AG04450 (cell line): ENCODE measurements around the gene ANGEL2. TPM values are rescaled to one million over a fixed set of nuclear protein-coding genes. Genes with fewer than 3 reads are reported as not detected.

ENCODE experiments used
- CTCF ChIA-PET: fragments of 300-600, 350-600 bp; formaldehyde crosslinking; extraction: SDS; loops from one replicate; lab custom pipeline; 2022; ENCODE audit warnings: antibody characterized with exemption, inconsistent platforms; lab: Charles Lee
- POLR2A ChIA-PET: fragments of 350-600 bp; formaldehyde crosslinking; extraction: SDS; loops from one replicate; lab custom pipeline; 2021; ENCODE audit warnings: antibody characterized with exemption, inconsistent platforms; lab: Yijun Ruan, JAX
- DNase-seq: peaks from one replicate; pipeline ENCODE4 v3.0.0-alpha.2; 2011; ENCODE audit warnings: low read depth, low spot score
- H3K27ac ChIP-seq: one replicate; pipeline ENCODE4 v1.5.1; 2012; ENCODE audit warnings: low read depth, low read length, control low read depth
- H3K27me3 ChIP-seq: one replicate; pipeline ENCODE4 v1.6.0; 2012; ENCODE audit warnings: low read length; ENCODE audit not compliant: control insufficient read depth, insufficient read depth
- H3K4me3 ChIP-seq: 2 replicates; pipeline ENCODE4 v1.5.1; 2011; ENCODE audit warnings: mild to moderate bottlenecking, low read depth, low read length, control low read depth
- H3K9me3 ChIP-seq: 2 replicates; pipeline ENCODE4 v1.5.1; 2012; ENCODE audit warnings: low read length; ENCODE audit not compliant: control insufficient read depth, insufficient read depth
- polyA plus RNA-seq: library from polyadenylated mRNA; depleted of rRNA; stranded (reverse); fragments of >200 nt; gene quantifications from 2 replicates; pipeline ENCODE4 v1.2.3, GENCODE V29; 2011
- TF ChIP-seq, protein P1 (sequence below): IDR thresholded peaks from 2 replicates; pipeline ENCODE4 v1.5.1; 2011; ENCODE audit warnings: low read depth, low read length, control low read depth, inconsistent platforms

Gene ANGEL2
- polyA plus RNA-seq, 1 experiment, result 30.6 TPM

DNA sequence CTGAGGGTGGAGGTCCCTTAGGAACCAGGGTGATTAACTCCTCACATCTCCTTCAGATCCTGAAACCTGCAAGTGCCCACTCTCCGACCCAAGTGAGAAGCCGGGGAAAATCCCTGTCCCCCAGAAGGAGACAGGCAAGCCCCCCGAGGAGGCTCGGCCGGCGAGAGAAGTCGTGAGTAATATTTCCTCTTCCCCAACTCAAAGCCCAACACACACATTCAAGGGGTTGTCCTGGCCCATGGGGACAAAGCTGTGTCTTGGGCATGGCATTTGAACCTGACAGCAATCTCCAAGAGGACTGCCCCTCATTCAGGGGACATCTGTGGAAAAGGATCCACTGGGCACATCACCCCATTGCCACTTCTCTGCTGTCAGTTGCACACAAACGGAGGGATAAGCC, 41.8 kb downstream of the ANGEL2 start:
- TF ChIP-seq, protein P1, sequence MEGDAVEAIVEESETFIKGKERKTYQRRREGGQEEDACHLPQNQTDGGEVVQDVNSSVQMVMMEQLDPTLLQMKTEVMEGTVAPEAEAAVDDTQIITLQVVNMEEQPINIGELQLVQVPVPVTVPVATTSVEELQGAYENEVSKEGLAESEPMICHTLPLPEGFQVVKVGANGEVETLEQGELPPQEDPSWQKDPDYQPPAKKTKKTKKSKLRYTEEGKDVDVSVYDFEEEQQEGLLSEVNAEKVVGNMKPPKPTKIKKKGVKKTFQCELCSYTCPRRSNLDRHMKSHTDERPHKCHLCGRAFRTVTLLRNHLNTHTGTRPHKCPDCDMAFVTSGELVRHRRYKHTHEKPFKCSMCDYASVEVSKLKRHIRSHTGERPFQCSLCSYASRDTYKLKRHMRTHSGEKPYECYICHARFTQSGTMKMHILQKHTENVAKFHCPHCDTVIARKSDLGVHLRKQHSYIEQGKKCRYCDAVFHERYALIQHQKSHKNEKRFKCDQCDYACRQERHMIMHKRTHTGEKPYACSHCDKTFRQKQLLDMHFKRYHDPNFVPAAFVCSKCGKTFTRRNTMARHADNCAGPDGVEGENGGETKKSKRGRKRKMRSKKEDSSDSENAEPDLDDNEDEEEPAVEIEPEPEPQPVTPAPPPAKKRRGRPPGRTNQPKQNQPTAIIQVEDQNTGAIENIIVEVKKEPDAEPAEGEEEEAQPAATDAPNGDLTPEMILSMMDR, result no peak
- no peak overlapping the region for H3K4me3 ChIP-seq
- no peak for DNase-seq
- H3K9me3 ChIP-seq, result no peaks in the 10 kb centered on the region
- CTCF ChIA-PET, result no interaction called here
- POLR2A ChIA-PET, result no interaction called here
- H3K27ac ChIP-seq, result no peak overlapping the region
- H3K27me3 ChIP-seq, result no peaks in the 10 kb centered on the region

DNA sequence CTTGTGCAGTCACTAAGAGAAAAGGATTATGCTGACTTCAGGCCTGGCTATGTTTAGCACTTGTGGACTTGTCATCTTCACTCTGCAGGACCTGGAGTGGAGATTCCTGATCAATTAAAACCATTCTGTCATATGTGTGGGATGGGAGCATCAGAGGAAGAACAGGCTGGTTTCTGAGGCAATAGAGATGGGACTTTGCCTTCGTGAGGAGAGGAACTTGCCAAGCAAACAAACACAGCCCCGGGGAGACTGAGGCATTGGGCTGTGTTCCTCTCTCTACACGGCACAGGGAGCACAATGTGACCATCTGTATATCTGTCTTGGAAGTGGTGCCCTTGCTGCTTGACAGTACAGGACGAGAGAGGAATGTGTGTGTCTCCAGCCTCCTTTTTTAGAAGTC, 42.2 kb downstream of the ANGEL2 start:
- Histone ChIP-seq H3K9me3 (no peaks in the 10 kb centered on the region), H3K27ac (no peak overlapping the region), H3K27me3 (no peaks in the 10 kb centered on the region), H3K4me3 (no peak overlapping the region)
- CTCF ChIA-PET, result no interaction called here
- POLR2A ChIA-PET, result no interaction called here
- TF ChIP-seq, protein P1, result no peak
- DNase-seq, result no peak

DNA sequence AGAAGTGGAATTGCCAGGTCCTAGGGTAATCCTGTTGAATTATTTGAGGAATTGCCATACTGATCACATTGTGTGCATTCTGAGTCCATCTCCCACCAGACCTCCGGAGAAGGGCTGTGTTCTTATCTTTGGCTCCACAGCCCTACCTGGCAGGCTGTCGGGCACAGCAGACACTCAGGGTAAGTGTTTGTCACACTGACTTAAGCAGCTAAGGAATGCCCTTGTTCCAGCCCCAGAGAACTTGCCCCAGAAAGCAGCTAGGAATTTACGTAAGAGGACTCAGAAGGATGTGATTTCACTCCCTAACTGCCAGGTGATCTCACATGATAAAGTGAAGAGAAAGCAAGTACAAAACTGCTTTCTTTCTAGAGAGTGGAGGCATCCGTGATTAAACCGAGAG, 44.4 kb downstream of the ANGEL2 start:
- ChIA-PET CTCF (no interaction called here), POLR2A (no interaction called here)
- no peak overlapping the region for H3K27ac ChIP-seq
- no peaks in the 10 kb centered on the region for H3K27me3 ChIP-seq
- no peak overlapping the region for H3K4me3 ChIP-seq
- DNase-seq, result no peak
- H3K9me3 ChIP-seq, result no peaks in the 10 kb centered on the region
- TF ChIP-seq, protein P1, result no peak

DNA sequence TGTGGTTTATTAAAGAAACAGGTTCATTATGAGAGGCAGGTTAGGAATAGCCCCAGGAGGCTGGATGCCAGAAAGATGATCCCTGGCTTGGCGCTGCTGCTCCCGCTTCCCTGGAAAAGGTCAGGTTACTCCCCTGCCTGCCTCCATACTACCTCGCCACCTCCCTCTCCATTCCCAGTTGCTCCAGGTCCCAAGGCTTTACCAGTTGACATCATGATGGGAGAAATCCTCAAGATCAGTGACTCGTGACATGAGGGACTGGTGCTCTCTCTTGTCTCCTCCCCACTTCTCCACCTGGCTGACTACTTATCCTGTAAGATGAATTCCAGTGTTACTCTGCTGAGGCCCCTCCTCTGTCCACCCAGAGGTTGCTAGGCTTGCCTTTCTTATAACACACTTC, 45.6 kb downstream of the ANGEL2 start:
- no peak for DNase-seq
- no peak overlapping the region for H3K4me3 ChIP-seq
- H3K9me3 ChIP-seq, result no peaks in the 10 kb centered on the region
- TF ChIP-seq, protein P1, result no peak
- CTCF ChIA-PET, result no interaction called here
- POLR2A ChIA-PET, result no interaction called here
- H3K27ac ChIP-seq, result peak overlapping the region; percentile 2
- H3K27me3 ChIP-seq, result no peaks in the 10 kb centered on the region

DNA sequence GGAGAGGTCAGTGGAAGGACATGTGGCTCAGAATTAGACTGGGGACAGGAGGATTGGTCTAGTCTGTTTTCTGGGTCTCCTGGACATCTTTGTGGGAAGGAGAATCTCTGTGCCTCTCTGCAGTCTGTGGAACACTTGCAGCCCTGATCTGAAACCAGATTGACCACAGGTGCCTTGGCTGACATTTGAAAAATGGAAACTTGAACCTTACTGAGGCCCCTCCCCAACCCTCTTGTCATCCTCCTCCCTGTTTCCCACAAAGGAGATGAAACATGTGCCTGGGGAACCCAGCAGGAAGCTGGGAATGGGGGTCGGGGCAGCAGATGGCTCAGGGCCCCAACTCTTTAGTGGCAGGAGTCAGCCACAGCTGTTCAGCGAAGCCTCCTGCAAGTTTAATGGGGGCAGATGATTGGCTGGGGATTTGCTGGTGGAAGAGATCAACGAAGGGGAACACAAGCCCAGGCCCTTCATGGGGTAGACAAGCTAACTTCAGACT, 47.3 kb downstream of the ANGEL2 start:
- no peak for DNase-seq
- no peaks in the 10 kb centered on the region for H3K9me3 ChIP-seq
- TF ChIP-seq, protein P1, result no peak
- no peaks in the 10 kb centered on the region for H3K27me3 ChIP-seq
- CTCF ChIA-PET, result interaction anchor here (0.5 to 4.8 kb wide), 19 partner anchors 8 to 354 kb away, joined by 3 to 22 read pairs (median 4); partner anchors contain the start of gene VASH2
- H3K4me3 ChIP-seq, result no peak overlapping the region
- no peak overlapping the region for H3K27ac ChIP-seq
- POLR2A ChIA-PET, result no interaction called here
